ENCODE data around the gene APIP.
"Not testable (repeated sequence)": the region's sequence is repeated elsewhere in the genome, so short reads cannot be mapped to it uniquely, and the experiment has no call there.

Gene APIP

DNA sequence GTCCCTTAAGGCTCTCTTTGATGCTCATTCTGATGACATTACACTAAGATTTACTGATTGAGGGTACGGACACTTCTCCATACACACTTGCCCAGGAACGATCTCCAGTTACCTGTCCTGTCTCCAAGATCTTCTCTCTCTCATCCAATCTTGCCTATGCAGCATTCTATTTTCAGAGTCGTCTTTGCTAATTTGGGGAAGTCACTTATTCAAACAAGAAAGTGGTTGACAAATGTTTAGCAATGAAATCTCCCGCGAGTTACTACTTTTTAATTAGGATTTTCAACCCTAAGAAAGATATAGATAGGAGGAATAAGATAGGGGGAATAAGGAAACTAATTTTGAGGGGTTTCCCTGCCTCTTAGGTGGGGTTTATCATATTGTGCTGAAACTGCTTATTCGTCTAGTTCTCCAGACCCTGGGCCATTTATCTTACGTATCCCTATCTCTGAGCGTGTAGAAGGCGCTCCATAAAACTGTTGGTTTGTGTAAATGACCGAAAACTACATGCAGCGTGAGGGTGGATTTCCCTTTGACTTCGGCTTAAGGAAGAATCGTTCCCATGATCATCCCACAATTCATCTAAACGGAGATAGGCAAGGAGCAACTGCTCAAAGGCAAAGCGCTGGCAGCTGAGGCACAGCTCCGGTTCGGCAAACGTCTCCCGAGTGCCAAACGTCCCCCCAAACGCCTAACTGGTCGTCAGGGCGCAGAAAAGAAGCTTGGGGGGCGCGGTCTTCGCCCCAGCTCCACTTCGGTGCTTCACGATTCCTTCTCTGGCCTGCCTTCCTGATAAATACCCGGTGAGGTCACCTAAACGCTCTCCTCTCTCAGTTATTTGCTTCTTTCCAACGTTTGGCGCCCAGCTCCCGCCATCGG is 804 bp downstream of the APIP start:
- peak; percentile 47 for DNase-seq (ENCODE audit: low read depth, low spot score)
- H3K4me3 ChIP-seq (ENCODE audit: low read depth, low read length): peak overlapping the region; percentile 97
- TF ChIP-seq CTCF (IDR thresholded peaks at IDR 0.05; ENCODE audit: low read depth, low read length): no peak
- in situ Hi-C loops (cut with HindIII; ENCODE audit: low sequenced_read_pairs): no loop called here

GRCh38 chr11:34913556-34913955 is 2.6 kb downstream of the APIP start:
- H3K4me3 ChIP-seq (ENCODE audit: low read depth, low read length); in situ Hi-C loops (cut with HindIII; ENCODE audit: low sequenced_read_pairs); DNase-seq (ENCODE audit: low read depth, low spot score): not testable (repeated sequence)

GRCh38 chr11:34911676-34912075 is 4.5 kb downstream of the APIP start:
- H3K4me3 ChIP-seq (ENCODE audit: low read depth, low read length): no peak overlapping the region
- no peak for DNase-seq (ENCODE audit: low read depth, low spot score)
- no peak for TF ChIP-seq CTCF (IDR thresholded peaks at IDR 0.05; ENCODE audit: low read depth, low read length)
- in situ Hi-C loops (cut with HindIII; ENCODE audit: low sequenced_read_pairs): no loop called here

DNA sequence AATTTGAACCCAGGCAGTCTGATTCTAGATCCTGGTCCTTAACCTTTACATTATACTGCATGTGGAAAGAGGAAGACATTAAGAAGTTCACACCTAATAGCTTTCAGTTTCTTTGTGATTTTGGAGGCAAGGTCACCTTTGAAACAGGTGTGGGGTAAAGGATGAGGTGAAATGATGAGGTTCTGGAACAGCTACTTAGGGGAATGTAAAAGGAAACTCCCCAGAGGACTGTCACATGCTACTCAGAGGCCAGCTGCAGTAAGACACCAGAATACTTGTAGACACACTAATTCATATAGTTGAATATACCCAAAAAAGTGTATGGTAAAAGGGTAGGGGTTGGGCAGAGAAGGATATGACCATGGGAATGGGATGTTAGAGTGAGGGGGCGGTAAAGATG is 5.4 kb downstream of the APIP start:
- no peak for TF ChIP-seq CTCF (IDR thresholded peaks at IDR 0.05; ENCODE audit: low read depth, low read length)
- no peak for DNase-seq (ENCODE audit: low read depth, low spot score)
- H3K4me3 ChIP-seq (ENCODE audit: low read depth, low read length): no peak overlapping the region
- in situ Hi-C loops (cut with HindIII; ENCODE audit: low sequenced_read_pairs): no loop called here

DNA sequence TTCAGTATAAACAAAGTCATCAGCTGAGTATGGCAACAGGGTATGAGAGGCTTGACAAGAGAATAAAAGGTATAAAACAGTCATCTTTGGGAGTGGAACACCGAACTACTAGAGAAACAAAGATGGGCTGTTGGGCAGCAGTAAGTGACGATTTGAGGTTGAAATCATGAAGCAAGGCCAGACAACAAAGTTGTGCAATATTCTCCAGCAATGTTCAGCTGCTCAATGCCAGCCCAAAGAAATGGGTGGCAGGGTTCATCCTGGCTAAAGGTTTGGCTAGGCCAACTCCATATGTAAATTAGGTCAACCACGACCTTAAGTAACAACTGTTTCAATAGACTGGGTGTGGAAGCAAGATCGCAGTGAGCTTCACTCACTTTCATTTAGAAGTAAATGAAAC is 6.2 kb downstream of the APIP start:
- no peak for TF ChIP-seq CTCF (IDR thresholded peaks at IDR 0.05; ENCODE audit: low read depth, low read length)
- in situ Hi-C loops (cut with HindIII; ENCODE audit: low sequenced_read_pairs): no loop called here
- no peak for DNase-seq (ENCODE audit: low read depth, low spot score)
- H3K4me3 ChIP-seq (ENCODE audit: low read depth, low read length): no peak overlapping the region

DNA sequence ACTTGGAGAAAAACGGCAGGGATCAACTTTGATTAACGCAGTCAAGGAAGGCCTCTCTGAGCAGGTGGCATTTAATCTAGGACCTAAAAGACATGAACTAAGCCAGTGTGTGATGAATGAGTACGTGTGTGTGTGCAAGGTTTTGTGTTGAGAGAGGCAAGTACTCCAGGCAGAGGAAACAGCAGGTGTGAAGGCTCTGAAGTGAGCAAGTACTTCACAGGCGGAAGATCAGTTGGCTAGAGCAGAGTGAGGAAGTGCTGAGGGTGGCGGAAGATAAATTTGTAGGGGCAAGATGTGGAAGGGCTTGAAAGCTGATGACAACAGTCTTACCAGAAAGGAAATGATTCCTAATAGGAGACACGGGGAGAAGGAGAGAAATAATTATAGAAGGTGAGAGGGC is 6.8 kb downstream of the APIP start:
- DNase-seq (ENCODE audit: low read depth, low spot score): no peak
- no peak for TF ChIP-seq CTCF (IDR thresholded peaks at IDR 0.05; ENCODE audit: low read depth, low read length)
- in situ Hi-C loops (cut with HindIII; ENCODE audit: low sequenced_read_pairs): no loop called here
- H3K4me3 ChIP-seq (ENCODE audit: low read depth, low read length): no peak overlapping the region

DNA sequence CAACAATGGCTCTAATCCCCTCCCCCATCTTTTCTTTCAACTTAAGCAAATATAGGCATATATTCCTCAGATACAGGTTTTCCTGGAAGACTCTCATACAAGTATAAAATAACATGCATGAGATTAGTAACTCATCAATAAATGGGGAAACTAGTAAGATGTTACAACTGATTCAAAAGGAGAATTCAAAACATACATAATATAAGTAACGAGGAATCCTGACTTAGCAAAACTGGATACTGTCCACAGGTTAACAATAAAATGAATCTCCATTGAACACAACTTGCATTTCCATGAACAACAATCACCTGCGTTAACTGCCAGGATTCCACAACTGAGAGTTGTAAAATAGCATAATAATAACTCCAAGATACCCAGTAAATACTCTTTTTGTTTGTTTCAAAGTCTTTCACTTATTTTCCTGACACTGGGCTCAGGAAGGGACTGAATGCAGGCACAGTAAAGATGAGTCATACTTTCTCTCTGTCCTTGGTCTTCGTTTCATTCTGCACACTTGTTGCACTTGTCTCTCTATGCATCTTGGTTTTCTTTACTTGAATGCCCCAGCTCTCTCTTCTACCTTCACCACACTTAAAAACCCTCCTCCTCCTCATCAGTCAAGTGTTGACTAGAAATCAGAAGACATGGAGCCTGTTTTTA is 8.1 kb downstream of the APIP start:
- no peak overlapping the region for H3K4me3 ChIP-seq (ENCODE audit: low read depth, low read length)
- DNase-seq (ENCODE audit: low read depth, low spot score): no peak
- in situ Hi-C loops (cut with HindIII; ENCODE audit: low sequenced_read_pairs): no loop called here
- TF ChIP-seq CTCF (IDR thresholded peaks at IDR 0.05; ENCODE audit: low read depth, low read length): no peak

Data from astrocyte of the spinal cord (primary cell).